B cell (primary cell): ENCODE data around the gene KIAA1328.

Experiments used
- EZH2 ChIP-seq: IDR thresholded peaks from 2 replicates; pipeline ENCODE4 v1.6.1; 2012; ENCODE audit warnings: borderline replicate concordance, low read depth, mild to moderate bottlenecking, moderate library complexity, low read length; ENCODE audit not compliant: insufficient read depth, poor library complexity, severe bottlenecking
- TF ChIP-seq, protein P1 (sequence below): fragments of 200-600 bp; IDR thresholded peaks from one replicate; pipeline ENCODE4 v1.8.0; 2022; ENCODE audit warnings: antibody characterized with exemption, mild to moderate bottlenecking

GRCh38 chr18:36905571-36905970 lies 76.6 kb downstream of the KIAA1328 start:
- TF ChIP-seq, protein P1, sequence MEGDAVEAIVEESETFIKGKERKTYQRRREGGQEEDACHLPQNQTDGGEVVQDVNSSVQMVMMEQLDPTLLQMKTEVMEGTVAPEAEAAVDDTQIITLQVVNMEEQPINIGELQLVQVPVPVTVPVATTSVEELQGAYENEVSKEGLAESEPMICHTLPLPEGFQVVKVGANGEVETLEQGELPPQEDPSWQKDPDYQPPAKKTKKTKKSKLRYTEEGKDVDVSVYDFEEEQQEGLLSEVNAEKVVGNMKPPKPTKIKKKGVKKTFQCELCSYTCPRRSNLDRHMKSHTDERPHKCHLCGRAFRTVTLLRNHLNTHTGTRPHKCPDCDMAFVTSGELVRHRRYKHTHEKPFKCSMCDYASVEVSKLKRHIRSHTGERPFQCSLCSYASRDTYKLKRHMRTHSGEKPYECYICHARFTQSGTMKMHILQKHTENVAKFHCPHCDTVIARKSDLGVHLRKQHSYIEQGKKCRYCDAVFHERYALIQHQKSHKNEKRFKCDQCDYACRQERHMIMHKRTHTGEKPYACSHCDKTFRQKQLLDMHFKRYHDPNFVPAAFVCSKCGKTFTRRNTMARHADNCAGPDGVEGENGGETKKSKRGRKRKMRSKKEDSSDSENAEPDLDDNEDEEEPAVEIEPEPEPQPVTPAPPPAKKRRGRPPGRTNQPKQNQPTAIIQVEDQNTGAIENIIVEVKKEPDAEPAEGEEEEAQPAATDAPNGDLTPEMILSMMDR, result no peak
- no peak for TF ChIP-seq EZH2
